Posterior cingulate gyrus (tissue), 11 donors: ENCODE data around the gene EIF3L.

Experiments
- DNase-seq, 10 donors: peaks; one replicate each; pipeline versions ENCODE4 v3.0.0 to v3.0.0-alpha.2; 2020 to 2021; ENCODE audit warnings: mixed read lengths in 3 of 10
- intact Hi-C: fragments of 100-400 bp; cut with DNase I; formaldehyde crosslinking; loops from one replicate; pipeline ENCODE4 v1.15.1; 2023

Gene EIF3L

DNA sequence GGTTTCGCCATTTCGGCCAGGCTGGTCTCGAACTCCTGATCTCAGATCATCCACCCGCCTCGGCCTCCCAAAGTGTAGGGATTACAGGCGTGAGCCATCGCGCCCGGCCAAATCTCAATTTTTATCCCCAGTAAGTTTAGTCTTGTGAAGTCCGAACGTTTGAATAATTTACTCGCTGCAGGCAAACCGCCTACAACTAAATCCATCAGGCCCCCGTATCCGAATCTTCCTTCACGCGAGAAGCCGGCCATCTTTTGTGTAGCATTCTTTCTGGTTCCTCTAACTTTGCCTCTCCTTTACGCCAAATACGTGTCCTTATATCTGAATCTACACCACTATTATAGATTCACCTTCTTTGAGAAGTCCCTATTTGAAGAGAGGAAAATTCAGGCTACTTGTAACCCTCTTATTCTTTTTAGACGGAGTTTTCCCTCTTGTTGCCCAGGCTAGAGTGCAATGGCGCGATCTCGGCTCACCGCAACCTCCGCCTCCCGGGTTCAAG is 581 bp upstream of the EIF3L start:
- DNase-seq, result peak in 1 of 10 donors; percentile 75
- intact Hi-C loops, result no loop called here

DNA sequence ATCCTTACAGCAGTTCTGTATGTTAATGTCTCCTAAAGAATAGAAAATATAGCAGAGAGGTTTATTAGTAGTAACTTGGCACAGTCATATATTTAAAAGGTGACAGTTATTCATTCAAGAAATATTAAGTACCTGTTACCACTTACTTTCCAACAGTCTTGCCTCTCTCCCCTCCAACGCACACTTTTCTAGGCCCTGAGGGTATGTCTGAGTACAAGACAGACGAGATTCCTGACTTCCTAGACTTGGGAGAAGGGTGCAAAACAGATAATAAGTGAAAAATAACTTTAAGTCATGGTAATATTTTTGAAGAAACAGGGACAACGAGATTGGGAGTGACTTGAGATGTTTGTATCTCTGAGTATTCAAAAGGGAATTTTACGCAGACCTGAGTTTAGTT is 1.6 kb downstream of the EIF3L start:
- intact Hi-C loops, result no loop called here
- DNase-seq, result no peak

DNA sequence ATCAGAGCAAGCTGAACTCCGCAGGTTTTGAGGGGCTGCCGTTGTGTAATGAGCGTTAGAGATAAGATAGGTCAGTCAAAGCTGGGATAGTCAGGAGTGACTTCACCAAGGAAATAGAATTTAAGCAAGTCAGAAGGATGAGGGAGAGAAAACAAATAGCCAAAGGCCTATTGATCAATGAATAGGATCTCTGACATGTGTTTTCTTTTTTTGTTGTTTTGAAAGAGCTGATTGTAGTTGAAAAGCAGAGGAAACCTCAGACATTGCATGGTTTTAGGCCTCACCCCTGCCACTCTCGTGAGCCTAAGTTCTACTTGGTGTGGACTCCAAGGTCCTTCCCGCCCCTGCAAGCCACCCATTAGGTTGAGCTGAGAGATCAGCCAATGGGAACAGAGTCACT is 3.2 kb downstream of the EIF3L start:
- intact Hi-C loops, result no loop called here
- DNase-seq, result peak in 1 of 10 donors; percentile 22

DNA sequence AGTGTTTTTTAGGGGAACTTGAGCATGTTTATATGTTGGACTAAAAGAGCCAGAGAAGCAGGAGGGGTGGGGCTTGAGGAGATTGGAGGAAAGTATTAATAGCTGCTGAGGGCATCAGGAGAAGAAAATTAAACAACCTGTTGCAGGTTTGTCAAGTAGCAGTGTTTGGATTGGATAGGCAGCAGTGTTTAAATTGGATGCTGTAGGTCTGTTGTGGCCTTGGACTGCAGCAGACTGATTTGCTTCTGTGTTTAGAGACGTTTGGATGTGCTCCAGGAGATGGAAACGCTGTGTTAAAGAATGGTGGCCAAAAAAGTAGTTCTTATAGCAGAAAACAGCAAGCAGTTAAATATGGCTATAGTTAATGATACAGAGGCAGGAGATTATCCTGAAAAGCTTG is 5.7 kb downstream of the EIF3L start:
- DNase-seq, result no peak
- intact Hi-C loops, result no loop called here

DNA sequence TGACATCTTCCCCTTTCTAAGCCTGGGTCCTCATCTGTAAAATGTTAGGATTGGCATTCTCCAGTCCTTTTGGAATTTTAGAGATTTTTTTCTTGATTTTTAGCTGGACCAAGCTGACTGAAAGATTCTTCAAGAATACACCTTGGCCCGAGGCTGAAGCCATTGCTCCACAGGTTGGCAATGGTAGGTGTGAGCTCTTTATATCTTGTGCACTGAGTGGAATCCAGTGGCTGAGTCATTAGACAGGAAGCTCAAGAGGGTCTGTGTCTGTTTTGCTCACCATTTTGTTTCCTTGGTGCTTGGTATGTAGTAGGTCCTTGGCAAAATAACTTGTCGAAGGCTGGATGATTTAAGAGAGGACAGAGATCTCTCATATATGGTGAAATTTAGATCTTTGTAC is 6.2 kb downstream of the EIF3L start:
- DNase-seq, result no peak
- intact Hi-C loops, result no loop called here

DNA sequence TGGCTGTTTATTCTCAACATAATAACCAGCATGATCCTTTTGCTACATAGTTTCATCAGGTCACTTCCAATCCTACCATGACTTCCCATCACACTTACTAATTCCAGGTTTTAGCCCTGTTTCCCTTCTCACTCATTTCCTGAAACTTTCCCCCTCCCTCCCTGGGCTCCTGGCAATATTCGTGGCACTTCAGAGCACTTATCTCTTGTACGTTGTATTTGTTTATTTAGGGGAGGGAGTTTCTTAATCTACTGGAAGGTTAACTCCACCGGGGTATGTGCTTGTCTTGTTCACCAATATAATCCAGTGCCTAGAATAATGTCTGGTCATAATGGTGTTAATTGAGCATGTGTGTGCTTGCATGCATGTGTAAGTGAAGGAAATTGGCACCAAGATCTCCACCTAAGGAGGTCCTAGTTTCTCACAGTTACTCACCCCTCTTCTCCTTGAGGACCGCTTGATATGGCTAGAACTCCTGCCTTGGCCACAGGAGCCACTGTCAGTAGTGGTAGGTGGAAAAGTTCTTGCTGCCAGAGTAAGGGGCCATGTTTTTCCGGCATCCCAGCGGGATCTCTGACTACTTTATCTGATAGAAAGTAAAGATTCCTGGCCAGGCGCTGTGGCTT is 11.7 kb downstream of the EIF3L start:
- DNase-seq, result no peak
- intact Hi-C loops, result no loop called here

DNA sequence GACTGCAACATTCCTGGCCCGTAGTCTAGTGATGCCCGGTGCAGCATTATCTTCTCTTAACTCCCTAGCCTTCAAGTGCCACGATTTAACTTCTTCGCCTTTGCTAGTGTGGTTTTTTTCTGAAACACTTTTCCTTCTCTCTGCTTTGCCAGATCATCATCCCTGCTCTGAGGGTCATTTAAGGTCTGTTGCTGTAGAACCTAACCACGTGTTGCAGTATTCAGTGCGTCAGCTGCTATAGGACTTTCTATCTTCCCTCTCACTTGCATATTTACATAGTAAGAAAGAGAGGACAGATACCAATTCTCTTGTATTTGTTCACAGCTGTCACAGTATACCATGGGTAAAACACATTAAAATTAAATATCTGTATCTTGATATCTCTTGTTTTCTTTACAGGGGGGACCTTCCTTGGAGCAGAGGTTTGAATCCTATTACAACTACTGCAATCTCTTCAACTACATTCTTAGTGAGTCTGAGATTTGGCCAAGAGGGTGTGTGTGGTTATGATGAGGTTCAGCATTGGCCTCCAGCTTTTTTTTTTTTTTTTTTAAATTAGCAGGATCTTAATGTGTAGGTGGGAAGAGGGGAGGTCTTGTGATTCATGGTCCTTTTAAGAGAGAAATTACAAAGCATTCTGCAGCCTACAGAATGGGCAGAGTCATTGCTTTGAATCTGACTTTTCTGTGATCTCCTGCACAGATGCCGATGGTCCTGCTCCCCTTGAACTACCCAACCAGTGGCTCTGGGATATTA is 13.5 kb downstream of the EIF3L start:
- intact Hi-C loops, result loop anchor here (1.0 kb wide), 2 partner anchors 18 to 45 kb away; partner anchors contain the start of gene ANKRD54
- DNase-seq, result no peak

DNA sequence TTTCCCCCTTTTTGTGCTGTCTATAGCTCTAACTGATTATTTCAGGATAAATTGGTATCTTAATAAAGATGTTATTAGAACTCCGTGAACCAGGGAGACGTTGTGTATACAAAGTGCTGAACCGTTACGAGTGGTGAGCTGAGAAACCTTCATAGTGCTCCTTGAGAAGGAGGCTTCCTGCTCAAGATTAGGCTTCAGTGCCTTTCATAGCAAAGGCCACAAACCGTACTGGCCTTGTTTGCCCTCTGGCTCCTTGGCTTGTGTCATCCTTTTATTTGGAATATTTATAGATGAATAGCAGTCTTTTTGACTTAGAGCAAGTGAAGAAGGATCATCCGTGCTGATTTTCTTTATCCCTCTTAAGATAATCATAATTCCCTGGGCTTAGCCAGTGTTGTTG is 16.3 kb downstream of the EIF3L start:
- intact Hi-C loops, result no loop called here

DNA sequence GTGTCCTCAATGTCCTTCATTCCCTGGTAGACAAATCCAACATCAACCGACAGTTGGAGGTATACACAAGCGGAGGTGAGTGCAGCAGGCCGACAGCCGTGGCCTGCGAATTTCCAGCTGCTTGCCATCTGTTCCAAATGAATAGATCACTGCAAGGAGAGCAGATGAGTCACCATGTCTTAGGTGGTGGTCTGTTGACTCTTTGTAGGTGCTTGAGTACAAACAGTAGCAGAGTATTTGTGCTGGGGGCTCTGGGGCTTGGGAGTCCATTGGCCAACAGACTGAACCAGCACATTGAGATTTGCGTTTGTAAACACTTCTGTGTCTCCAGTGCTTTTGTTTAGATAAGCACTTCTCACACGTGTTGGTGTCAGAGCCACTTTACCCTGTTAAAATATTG is 21.1 kb downstream of the EIF3L start:
- peak in 1 of 10 donors; percentile 25 for DNase-seq

More for the DNA sequence above, 16.3 kb downstream of the EIF3L start:
- DNase-seq, result no peak

DNA sequence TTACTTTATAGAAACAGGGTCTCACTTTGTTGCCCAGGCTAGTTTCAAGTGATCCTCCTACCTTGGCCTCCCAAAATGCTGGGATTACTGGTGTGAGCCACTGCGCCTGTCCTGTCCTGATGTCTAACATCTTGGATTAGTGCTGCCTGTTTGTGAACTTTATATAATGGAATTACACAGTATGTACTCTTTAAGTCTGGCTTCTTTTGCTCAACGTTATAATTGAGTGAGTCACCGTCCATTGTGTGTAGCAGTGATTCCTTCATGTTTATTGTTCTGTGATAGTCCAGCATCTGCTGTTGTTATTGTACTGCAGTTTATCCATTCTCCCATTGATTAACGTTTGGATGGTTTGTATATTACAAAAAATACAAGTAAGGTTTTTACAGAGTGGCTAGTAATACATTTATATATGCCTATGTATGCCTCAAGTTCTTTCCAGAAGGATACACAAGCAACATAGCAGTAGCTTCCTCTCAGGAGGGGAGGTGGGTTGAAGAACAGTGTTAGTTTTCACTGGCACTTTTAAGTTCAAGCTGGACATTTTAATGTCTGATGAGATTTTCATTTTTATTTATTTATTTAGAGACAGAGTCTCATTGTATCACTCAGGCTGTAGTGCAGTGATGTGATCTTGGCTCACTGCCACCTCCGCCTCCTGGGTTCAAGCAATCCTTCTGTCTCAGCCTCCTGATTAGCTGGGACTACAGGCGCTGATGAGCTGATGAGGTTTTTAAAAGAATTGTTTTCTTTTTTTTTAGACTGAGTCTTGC is 31.6 kb downstream of the EIF3L start:
- DNase-seq, result peak in 9 of 10 donors; percentile 45 to 94 (median 62)
- intact Hi-C loops, result no loop called here

More for the DNA sequence above, 21.1 kb downstream of the EIF3L start:
- intact Hi-C loops, result no loop called here

DNA sequence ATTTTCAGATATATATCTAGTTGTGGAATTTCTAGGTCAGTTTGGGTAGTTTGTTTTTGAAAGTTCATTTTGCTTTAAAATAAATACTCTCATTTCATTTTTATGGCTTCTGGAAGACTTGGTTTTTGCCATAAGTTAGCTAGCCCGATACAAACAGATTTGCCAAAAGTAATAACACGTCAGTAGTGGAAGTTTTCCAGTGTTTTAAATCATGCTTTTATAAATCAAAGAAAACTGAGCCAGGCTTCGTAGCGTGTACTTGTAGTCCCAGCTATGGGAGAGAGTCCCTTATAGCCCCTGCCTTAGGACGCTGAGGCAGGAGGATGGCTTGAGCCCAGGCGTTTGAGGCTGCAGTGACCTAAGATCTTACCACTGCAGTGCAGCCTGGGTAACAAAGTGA is 35.2 kb downstream of the EIF3L start:
- intact Hi-C loops, result no loop called here
- peak in 1 of 10 donors; percentile 29 for DNase-seq

DNA sequence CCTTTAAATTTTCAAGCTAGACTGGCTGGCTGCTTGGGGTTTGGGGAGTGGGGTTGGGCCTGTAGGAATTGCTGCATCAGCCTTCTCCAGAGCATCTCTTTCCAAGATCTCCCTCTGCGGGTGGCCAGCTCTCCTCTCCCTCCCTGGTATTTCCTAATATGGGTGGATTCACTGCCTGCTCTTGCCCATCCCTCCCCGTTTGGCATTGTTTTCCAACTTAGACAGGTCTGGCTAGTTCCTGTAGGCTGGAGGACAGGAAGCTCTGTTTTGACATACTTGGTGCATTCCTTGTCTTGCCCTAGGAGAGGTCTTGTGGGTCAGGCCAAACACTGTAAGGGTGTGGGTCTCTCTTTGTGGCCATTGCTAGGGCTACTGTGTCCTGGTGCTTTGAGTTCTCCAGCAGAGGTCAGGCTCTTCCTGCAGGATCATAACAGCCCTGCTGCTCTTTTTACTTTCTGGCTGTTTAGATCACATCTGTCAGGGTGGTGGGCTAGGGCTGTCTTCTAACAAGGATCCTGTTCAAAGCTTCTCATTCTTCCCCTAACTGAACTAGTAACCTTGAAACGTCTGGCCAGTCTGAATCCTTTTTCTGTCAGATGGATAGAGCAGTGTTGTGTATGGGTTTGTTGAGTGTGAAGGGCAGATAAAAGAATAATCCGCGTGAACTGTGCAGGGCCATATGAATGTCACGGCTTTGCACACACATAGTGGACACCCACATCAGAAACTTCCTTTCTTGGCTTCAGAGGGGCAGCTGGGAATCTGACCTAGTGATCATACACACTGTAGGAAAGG is 38.6 kb downstream of the EIF3L start:
- intact Hi-C loops, result loop anchor here (2.0 kb wide), 1 partner anchor 45 kb away; no protein-coding TSS in a partner anchor
- peak in 4 of 10 donors; percentile 31 to 67 (median 58) for DNase-seq

DNA sequence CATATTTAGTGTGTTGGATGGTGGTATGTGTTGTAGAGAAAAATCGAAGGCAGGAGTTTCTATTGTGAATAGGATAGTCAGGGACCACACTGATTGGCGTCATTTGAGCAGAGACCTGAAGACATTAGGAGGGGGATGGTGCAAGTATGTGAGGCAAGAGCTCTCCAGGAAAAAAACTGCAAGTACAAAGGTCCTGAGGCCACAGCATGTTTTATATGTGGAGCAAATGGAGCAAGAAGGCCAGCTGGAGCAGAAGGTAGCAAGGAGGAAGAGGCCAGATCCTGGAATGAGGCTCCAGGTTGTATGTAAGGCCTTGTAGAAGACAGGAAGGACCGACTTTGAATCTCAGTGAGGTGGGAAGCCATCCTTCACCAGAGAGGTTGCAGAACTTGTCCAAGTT is 42.7 kb downstream of the EIF3L start:
- intact Hi-C loops, result no loop called here
- DNase-seq, result no peak

DNA sequence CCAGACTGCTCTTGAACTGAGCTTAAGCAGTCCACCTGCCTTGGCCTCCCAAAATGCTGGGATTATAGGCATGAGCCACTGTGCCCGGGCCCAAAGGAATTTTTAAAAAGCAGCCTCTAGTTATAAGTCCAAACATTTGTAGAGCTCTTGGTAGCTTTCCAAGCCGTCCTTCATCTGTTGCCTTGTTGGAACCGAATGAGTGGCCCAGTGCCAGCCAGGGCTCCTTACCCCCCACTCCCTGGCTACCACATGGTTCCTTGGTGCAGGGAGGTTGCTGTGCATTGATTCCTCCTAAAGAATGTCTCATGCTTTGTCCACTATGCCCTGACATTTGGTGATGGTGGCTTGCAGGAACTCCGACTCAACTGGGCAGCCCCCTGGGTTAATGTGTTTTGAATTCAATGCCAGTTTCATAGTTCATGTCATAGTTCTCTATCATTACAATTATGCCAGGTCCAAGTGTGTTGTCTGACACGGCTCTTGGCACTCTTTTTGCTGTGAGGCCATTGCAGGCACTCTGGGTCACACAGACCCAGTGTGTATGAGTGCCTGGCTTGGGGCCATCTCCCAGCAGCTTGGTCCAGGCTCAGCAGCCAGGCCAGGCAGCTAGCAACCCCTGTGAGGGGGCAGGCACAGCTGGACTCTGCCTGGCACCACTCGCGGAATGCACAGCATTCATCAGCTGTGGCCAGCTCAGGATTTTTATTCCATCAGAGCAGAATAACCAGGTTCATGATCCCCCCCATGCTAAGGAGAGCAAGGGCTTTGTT is 43.5 kb downstream of the EIF3L start:
- DNase-seq, result peak; percentile 82 to 99 (median 93)
- intact Hi-C loops, result no loop called here

DNA sequence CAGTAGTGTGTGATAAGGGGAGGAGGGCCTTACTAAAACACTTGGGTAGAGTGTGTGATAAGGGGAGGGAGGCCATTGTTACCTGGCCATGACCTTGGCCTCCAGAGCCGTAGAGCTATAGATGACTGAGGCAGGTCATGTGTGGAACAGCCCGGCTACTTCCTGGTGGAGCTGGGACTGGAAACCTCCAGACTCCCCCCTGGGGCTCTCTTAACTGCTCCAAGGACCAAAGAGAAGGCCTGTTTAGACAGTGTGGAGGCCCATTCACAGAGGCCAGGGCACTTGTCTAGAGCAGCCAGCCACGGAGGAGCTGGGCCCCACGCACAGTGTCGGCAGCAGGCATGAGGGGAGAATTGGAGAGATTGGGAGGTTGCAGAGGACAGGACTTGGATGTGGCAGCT is 44.4 kb downstream of the EIF3L start:
- peak in 1 of 10 donors; percentile 67 for DNase-seq

DNA sequence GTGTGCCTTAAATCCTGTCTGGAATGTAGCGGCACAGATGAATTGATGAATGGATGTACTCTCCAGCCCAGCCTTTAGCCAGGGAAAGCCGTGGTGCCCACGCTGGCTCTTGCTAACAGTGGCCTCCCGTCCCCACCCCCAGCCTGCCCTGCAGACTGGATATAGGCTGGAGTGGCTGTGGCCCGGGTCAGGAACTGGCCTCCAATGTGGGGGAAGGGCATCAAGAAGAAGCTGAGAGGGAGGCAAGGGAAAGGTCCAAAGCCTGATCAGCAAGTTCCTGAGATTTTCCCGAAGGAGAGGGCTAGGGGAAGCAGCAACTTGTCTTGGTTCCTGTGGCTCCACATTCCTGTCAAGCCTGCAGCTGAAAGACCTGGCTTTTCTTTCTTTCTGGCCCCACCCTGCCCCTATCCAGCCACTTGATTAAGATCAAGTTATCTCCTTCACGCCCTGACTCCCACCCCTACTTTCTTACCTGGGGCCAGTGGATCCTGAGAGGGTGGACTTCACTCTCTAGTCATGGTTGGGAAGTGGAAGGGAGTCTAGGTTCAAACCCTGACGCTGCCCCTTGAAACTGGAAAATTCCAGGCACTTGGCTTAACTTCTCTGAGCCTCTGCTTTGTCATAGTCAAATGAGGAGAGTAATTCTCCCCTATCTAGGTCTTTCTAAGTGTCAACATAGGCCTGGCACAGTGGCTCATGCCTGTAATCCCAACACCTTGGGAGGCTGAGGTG is 45.9 kb downstream of the EIF3L start:
- DNase-seq, result peak in 4 of 10 donors; percentile 39 to 86 (median 64)
- intact Hi-C loops, result no loop called here

More for the DNA sequence above, 44.4 kb downstream of the EIF3L start:
- intact Hi-C loops, result no loop called here

DNA sequence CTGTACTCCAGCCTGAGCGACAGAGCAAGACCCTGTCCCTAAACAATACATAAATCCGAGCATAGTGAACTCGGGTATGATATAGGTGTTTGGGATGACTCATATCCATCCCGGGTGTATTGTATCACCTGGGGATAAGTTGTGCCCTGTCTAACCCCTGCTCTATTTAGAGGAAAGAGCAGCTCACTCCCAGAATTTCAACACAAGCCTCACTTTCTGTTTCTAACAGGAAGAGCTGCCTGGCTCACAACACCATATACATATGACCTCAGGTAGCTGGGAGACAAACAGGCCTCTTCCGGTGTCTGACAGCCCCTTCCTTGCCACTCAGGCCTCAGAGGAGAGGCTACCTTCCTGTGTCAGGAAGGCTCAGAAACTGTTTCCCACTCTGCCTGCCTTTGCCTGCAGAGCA is 47.0 kb downstream of the EIF3L start:
- intact Hi-C loops, result no loop called here
- DNase-seq, result peak in 2 of 10 donors; percentile 7 to 29

DNA sequence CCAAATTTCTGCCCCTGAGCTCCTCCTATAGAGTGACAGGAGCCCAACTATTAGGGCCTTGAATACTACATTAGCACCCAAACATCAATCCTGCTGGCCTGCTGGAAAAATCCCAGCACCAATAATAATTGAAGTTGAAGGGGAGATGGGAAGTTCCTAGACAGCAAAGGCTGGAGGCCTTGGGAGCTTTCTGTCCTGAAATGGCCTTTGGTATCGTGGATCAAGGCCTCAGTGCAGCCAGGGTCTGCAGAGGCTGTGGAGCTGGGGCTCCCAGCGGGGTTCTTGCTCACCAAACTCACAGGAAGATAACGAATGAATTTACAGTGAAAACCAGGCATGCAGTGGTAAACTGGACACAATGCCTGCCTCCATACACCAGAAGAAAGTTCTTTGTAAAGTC is 47.7 kb downstream of the EIF3L start:
- intact Hi-C loops, result no loop called here
- DNase-seq, result peak in 2 of 10 donors; percentile 19 to 50

DNA sequence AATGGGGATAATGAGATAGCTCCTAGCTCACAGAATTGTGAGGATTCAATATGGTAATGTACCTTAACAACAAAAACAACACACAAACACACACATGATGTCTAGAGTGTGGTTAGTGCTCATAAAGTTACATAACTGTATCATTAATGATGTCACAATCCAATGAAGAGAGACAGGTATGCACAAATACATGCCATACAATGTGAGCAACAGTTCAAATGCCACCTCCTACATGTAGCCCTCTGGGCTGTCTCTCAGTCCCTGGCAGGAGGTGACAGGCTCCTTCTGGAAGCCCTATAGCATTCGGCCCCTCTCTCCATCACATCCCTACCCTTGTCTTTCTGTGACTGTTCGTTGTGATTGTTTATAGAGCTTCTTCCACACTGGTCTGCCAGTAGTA is 48.6 kb downstream of the EIF3L start:
- intact Hi-C loops, result no loop called here
- DNase-seq, result peak in 2 of 10 donors; percentile 3 to 10
